Transverse colon (tissue), 3 donors: ENCODE data around the gene PCSK5.

ENCODE experiments used
- POLR2A ChIP-seq: fragments of 450-650 bp; IDR thresholded peaks from one replicate; pipeline ENCODE4 v1.6.1; 2016; ENCODE audit warnings: antibody characterized with exemption, mild to moderate bottlenecking, moderate library complexity
- TF ChIP-seq, protein P1 (sequence below), 5 experiments: fragments of 200-600 bp in 3 of 5; fragments of 450-650 bp in 2 of 5; sonication (generic) in 3 of 5; IDR thresholded peaks; 1 replicate in 2 of 5; 2 replicates in 3 of 5; pipeline ENCODE4 v1.5.1; 2016 to 2017; ENCODE audit warnings: antibody characterized with exemption in 5 of 5, inconsistent platforms in 3 of 5, mild to moderate bottlenecking in 2 of 5, moderate library complexity in 1 of 5

DNA sequence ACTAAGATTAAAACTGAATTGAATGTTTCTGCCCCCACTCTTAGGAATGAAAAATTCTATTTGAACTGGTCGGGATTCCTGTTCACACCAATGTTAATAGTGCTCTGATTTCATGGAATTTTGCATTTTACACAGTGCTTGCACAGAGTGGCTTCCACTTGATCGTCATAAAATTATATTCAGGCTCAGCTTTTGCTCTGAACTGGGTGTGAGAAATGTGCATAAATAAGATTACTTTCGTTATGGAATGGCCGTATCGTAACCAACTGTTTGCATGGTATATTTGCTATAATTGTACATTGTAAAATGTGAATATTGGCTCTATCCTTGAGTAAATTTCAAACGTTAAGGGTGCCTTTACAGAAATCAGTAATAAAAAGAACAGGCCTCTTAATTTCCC lies 262.9 kb downstream of the PCSK5 start:
- TF ChIP-seq, protein P1, sequence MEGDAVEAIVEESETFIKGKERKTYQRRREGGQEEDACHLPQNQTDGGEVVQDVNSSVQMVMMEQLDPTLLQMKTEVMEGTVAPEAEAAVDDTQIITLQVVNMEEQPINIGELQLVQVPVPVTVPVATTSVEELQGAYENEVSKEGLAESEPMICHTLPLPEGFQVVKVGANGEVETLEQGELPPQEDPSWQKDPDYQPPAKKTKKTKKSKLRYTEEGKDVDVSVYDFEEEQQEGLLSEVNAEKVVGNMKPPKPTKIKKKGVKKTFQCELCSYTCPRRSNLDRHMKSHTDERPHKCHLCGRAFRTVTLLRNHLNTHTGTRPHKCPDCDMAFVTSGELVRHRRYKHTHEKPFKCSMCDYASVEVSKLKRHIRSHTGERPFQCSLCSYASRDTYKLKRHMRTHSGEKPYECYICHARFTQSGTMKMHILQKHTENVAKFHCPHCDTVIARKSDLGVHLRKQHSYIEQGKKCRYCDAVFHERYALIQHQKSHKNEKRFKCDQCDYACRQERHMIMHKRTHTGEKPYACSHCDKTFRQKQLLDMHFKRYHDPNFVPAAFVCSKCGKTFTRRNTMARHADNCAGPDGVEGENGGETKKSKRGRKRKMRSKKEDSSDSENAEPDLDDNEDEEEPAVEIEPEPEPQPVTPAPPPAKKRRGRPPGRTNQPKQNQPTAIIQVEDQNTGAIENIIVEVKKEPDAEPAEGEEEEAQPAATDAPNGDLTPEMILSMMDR (IDR thresholded peaks at IDR 0.05), result no peak
- no peak for TF ChIP-seq POLR2A
